Measurements from ENCODE around the gene TLE1. TPM values are rescaled to one million over a fixed set of nuclear protein-coding genes. Genes with fewer than 3 reads are reported as not detected.
"Not testable (repeated sequence)": the region's sequence is repeated elsewhere in the genome, so short reads cannot be mapped to it uniquely, and the experiment has no call there.

Gene TLE1
- total RNA-seq, 1 experiment from 2014 or later = 46.2 TPM

DNA sequence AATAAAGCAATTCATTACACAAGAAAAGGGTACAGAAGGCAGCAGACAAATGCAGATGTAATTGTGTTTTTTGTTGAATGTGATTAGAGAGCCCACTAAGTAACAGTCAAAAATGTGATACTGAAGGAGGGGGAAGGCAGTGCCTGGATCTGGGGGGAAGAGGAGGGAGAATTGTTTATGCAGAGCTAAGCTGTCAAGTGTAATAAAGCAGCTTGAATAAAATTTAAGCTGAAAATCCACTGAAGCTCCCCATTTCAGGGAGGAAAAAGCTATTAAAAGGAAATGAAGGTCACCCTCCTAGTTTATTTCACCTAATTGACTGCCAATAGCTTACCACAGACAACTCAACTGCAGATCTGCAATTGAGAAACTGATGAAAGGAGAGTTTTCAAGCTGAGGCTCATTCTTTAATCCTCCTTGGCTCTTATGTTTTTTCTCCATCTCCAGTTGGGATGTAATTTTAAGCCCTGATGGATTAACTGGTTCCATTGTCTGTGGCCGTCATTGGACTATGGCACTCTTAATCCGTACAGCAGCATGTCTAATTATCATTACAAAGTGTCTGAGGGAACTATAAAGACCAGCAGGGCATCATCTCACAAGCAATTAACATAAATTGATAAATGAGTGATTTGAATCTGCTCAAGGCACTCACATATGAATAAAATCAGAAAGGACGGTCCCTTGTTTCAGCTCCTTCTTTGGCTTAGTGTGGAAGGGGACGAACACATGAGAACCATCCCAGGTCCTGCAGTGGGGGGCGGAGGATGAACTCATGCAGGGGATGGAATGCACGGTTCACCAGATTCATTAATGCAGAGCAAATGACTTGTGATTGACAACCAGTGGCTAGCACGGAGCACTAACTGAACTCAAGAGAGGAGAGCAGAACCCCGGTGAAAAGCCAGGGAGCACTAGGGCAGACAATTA is 38.5 kb downstream of the TLE1 start:
- Mint-ChIP-seq H3K4me1 (ENCODE audit: low read depth, unreplicated experiment) (peaks cover 13% of the 10 kb centered on the region), H3K36me3 (ENCODE audit: insufficient read depth, unreplicated experiment) (peaks cover 15% of the 10 kb centered on the region)
- CTCF ChIA-PET = no interaction called here

DNA sequence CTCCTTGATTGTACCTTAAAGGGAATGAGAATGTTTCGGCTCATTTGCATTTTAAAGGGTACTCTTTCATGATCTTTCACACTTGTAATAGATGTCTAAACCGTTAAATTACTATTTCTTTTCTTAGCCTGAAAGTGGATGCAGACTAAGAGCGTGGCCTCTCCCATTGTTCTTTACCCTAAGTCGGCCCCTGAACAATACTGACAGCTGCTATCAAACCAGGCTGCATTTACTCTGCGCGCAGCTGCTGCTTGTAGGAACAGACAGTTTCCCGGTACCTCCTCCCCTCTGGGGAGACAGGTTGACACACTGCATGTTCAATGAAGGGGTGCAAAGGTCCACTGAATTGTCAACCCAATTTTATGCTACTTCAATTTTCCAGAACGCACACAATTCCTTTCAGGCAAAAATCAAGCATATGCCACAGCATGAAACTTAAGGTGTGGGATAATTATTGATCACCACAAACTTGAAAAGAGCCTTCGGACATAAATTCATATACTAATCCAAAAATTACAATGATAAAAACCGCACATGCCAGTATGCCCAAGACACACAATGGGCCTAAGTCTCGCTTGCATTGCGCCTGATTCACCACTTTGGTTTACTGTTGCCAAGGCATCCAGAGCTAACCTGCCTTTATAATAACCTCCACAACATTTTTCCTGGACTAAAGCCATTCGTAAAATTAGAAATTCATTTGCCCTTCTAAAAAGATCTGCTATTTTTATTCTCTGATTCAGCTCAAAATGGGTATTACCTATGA is 39.7 kb downstream of the TLE1 start:
- no peak for DNase-seq
- Mint-ChIP-seq H3K4me3 (ENCODE audit: low read depth, unreplicated experiment) (no peak overlapping the region), H3K36me3 (ENCODE audit: insufficient read depth, unreplicated experiment) (peaks cover 15% of the 10 kb centered on the region), H3K27me3 (ENCODE audit: unreplicated experiment) (no peaks in the 10 kb centered on the region), H3K4me1 (ENCODE audit: low read depth, unreplicated experiment) (peaks cover 8% of the 10 kb centered on the region), H3K27ac (ENCODE audit: unreplicated experiment) (no peak overlapping the region), H3K9me3 (ENCODE audit: low read depth, unreplicated experiment) (no peaks in the 10 kb centered on the region)
- no TSS peak for BruUV-seq (replicated peaks)
- intact Hi-C loops (cut with micrococcal nuclease; ENCODE audit: unreplicated experiment) = no loop called here
- CTCF ChIA-PET = interaction anchor here (0.6 kb wide), 1 partner anchor 540 kb away, joined by 3 read pairs; no protein-coding TSS in a partner anchor
- TF ChIP-seq, protein P1, sequence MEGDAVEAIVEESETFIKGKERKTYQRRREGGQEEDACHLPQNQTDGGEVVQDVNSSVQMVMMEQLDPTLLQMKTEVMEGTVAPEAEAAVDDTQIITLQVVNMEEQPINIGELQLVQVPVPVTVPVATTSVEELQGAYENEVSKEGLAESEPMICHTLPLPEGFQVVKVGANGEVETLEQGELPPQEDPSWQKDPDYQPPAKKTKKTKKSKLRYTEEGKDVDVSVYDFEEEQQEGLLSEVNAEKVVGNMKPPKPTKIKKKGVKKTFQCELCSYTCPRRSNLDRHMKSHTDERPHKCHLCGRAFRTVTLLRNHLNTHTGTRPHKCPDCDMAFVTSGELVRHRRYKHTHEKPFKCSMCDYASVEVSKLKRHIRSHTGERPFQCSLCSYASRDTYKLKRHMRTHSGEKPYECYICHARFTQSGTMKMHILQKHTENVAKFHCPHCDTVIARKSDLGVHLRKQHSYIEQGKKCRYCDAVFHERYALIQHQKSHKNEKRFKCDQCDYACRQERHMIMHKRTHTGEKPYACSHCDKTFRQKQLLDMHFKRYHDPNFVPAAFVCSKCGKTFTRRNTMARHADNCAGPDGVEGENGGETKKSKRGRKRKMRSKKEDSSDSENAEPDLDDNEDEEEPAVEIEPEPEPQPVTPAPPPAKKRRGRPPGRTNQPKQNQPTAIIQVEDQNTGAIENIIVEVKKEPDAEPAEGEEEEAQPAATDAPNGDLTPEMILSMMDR (IDR thresholded peaks at IDR 0.05; ENCODE audit: unreplicated experiment) = no peak

More for the DNA sequence above, 38.5 kb downstream of the TLE1 start:
- Mint-ChIP-seq H3K9me3 (ENCODE audit: low read depth, unreplicated experiment) (no peaks in the 10 kb centered on the region), H3K4me3 (ENCODE audit: low read depth, unreplicated experiment) (no peak overlapping the region), H3K27me3 (ENCODE audit: unreplicated experiment) (no peaks in the 10 kb centered on the region), H3K27ac (ENCODE audit: unreplicated experiment) (no peak overlapping the region)
- intact Hi-C loops (cut with micrococcal nuclease; ENCODE audit: unreplicated experiment) = no loop called here
- TF ChIP-seq, protein P1 (IDR thresholded peaks at IDR 0.05; ENCODE audit: unreplicated experiment) = no peak
- DNase-seq = no peak
- BruUV-seq (replicated peaks) = no TSS peak

DNA sequence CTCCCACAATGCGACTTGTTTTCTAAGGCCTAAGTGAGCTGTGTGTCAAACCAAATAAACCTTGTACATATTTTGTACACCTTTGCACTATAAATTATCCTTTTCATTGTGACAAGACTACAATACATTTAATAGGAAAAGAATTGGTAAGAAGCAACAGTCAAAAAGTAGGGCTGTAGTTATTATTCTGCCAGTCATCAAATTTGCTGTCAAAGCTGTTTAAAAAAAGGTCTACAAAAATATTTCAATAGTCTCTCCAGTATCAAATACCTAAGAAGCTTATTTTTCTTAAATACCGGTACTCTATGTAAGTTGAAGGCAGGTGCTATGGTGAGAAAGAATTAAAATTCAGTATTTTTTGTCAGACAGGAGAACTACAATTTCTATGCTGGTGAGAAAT is 40.5 kb downstream of the TLE1 start:
- peaks cover 15% of the 10 kb centered on the region for H3K36me3 Mint-ChIP-seq (ENCODE audit: insufficient read depth, unreplicated experiment)
- intact Hi-C loops (cut with micrococcal nuclease; ENCODE audit: unreplicated experiment) = no loop called here
- TF ChIP-seq, protein P1 (IDR thresholded peaks at IDR 0.05; ENCODE audit: unreplicated experiment) = no peak
- H3K4me3 Mint-ChIP-seq (ENCODE audit: low read depth, unreplicated experiment) = no peak overlapping the region
- H3K27me3 Mint-ChIP-seq (ENCODE audit: unreplicated experiment) = no peaks in the 10 kb centered on the region
- DNase-seq = no peak
- H3K27ac Mint-ChIP-seq (ENCODE audit: unreplicated experiment) = no peak overlapping the region
- BruUV-seq (replicated peaks) = no TSS peak
- CTCF ChIA-PET = no interaction called here
- H3K4me1 Mint-ChIP-seq (ENCODE audit: low read depth, unreplicated experiment) = peaks cover 8% of the 10 kb centered on the region
- no peaks in the 10 kb centered on the region for H3K9me3 Mint-ChIP-seq (ENCODE audit: low read depth, unreplicated experiment)

GRCh38 chr9:81646337-81646736 is 43.0 kb downstream of the TLE1 start:
- no peak overlapping the region for H3K27ac Mint-ChIP-seq (ENCODE audit: unreplicated experiment)
- peaks cover 8% of the 10 kb centered on the region for H3K4me1 Mint-ChIP-seq (ENCODE audit: low read depth, unreplicated experiment)
- CTCF ChIA-PET = no interaction called here
- intact Hi-C loops (cut with micrococcal nuclease; ENCODE audit: unreplicated experiment) = no loop called here
- TF ChIP-seq, protein P1 (IDR thresholded peaks at IDR 0.05; ENCODE audit: unreplicated experiment) = no peak
- H3K9me3 Mint-ChIP-seq (ENCODE audit: low read depth, unreplicated experiment) = no peaks in the 10 kb centered on the region
- BruUV-seq (replicated peaks) = no TSS peak
- peaks cover 9% of the 10 kb centered on the region for H3K36me3 Mint-ChIP-seq (ENCODE audit: insufficient read depth, unreplicated experiment)
- H3K27me3 Mint-ChIP-seq (ENCODE audit: unreplicated experiment) = no peaks in the 10 kb centered on the region
- DNase-seq = no peak
- no peak overlapping the region for H3K4me3 Mint-ChIP-seq (ENCODE audit: low read depth, unreplicated experiment)

DNA sequence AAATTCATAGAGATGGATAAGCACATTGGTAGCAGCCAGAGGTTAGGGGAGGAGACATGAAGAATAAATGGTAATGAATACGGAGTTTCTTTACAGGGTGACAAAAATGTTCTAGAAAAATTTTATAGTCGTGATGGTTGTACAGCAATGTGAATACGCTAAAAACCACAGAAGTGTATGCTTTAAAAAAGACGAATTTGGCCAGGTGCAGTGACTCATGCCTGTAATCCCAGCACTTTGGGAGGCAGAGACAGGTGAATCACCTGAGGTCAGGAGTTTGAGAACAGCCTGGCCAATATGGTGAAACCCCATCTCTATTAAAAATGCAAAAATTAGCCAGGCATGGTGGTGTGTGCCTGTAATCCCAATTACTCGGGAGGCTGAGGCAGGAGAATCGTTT is 44.8 kb downstream of the TLE1 start:
- H3K27me3 Mint-ChIP-seq (ENCODE audit: unreplicated experiment); DNase-seq; CTCF ChIA-PET; BruUV-seq (replicated peaks); H3K4me1 Mint-ChIP-seq (ENCODE audit: low read depth, unreplicated experiment); H3K4me3 Mint-ChIP-seq (ENCODE audit: low read depth, unreplicated experiment); intact Hi-C loops (cut with micrococcal nuclease; ENCODE audit: unreplicated experiment); H3K27ac Mint-ChIP-seq (ENCODE audit: unreplicated experiment); H3K9me3 Mint-ChIP-seq (ENCODE audit: low read depth, unreplicated experiment); H3K36me3 Mint-ChIP-seq (ENCODE audit: insufficient read depth, unreplicated experiment): not testable (repeated sequence)

All from Calu3 (cell line).